Trophoblast cell (in vitro differentiated cells and primary cell): Measurements from ENCODE around the gene TMEM82.

Experiments
- DNase-seq, 2 donors: peaks; one replicate each; pipeline ENCODE4 v3.0.0-alpha.2; 2016
- H2AFZ ChIP-seq: 2 replicates; pipeline ENCODE4 v1.6.1; 2013; ENCODE audit warnings: low read length, moderate library complexity, mild to moderate bottlenecking; ENCODE audit not compliant: insufficient read depth, poor library complexity
- H2AK5ac ChIP-seq: 2 replicates; pipeline ENCODE4 v1.6.1; 2013; ENCODE audit warnings: mild to moderate bottlenecking, low read length
- H2BK120ac ChIP-seq: 2 replicates; pipeline ENCODE4 v1.6.1; 2013; ENCODE audit warnings: low read length, mild to moderate bottlenecking, moderate library complexity; ENCODE audit not compliant: insufficient read depth, poor library complexity
- H2BK12ac ChIP-seq: 2 replicates; pipeline ENCODE4 v1.6.1; 2013; ENCODE audit warnings: mild to moderate bottlenecking, low read length, moderate library complexity
- H2BK5ac ChIP-seq: 2 replicates; pipeline ENCODE4 v1.6.1; 2013; ENCODE audit warnings: low read length, low read depth, moderate library complexity, mild to moderate bottlenecking; ENCODE audit not compliant: poor library complexity
- H3K14ac ChIP-seq: 2 replicates; pipeline ENCODE4 v1.6.1; 2013; ENCODE audit warnings: mild to moderate bottlenecking, low read length
- H3K18ac ChIP-seq: 2 replicates; pipeline ENCODE4 v1.6.1; 2013; ENCODE audit warnings: mild to moderate bottlenecking, low read length
- H3K23ac ChIP-seq: 2 replicates; pipeline ENCODE4 v1.6.1; 2013; ENCODE audit warnings: low read length
- H3K27ac ChIP-seq: 2 replicates; pipeline ENCODE4 v1.5.1; 2013; ENCODE audit warnings: low read depth, mild to moderate bottlenecking, inconsistent platforms, low read length, moderate library complexity
- H3K27me3 ChIP-seq: 2 replicates; pipeline ENCODE4 v1.6.1; 2013; ENCODE audit warnings: inconsistent platforms, mild to moderate bottlenecking, low read length, moderate library complexity; ENCODE audit not compliant: insufficient read depth
- H3K36me3 ChIP-seq, 2 experiments: 1 replicate in 1 of 2; 2 replicates in 1 of 2; pipeline ENCODE4 v1.6.1; 2013; ENCODE audit warnings: low read length in 2 of 2, mild to moderate bottlenecking in 2 of 2, moderate library complexity in 1 of 2; ENCODE audit not compliant: insufficient read depth in 2 of 2, control insufficient read depth in 1 of 2
- H3K4ac ChIP-seq: 2 replicates; pipeline ENCODE4 v1.6.1; 2013; ENCODE audit warnings: low read depth, mild to moderate bottlenecking, low read length, moderate library complexity
- H3K4me1 ChIP-seq, 2 experiments: 1 replicate in 1 of 2; 2 replicates in 1 of 2; pipeline ENCODE4 v1.6.1; 2013; ENCODE audit warnings: low read length in 2 of 2, mild to moderate bottlenecking in 2 of 2, moderate library complexity in 1 of 2; ENCODE audit not compliant: insufficient read depth in 2 of 2, control insufficient read depth in 1 of 2
- H3K4me2 ChIP-seq: 2 replicates; pipeline ENCODE4 v1.6.1; 2013; ENCODE audit warnings: inconsistent platforms, mild to moderate bottlenecking, low read length, moderate library complexity
- H3K4me3 ChIP-seq: 2 replicates; pipeline ENCODE4 v1.5.1; 2013; ENCODE audit warnings: mild to moderate bottlenecking, low read depth, low read length, inconsistent platforms
- H3K79me1 ChIP-seq: one replicate; pipeline ENCODE4 v1.6.1; 2013; ENCODE audit warnings: low read length
- H3K79me2 ChIP-seq: 2 replicates; pipeline ENCODE4 v1.6.1; 2013; ENCODE audit warnings: low read length, mild to moderate bottlenecking; ENCODE audit not compliant: control insufficient read depth, insufficient read depth, poor library complexity
- H3K9ac ChIP-seq: 2 replicates; pipeline ENCODE4 v1.6.1; 2013; ENCODE audit warnings: mild to moderate bottlenecking, low read length
- H3K9me3 ChIP-seq: 2 replicates; pipeline ENCODE4 v1.6.1; 2013; ENCODE audit warnings: low read depth, mild to moderate bottlenecking, control low read depth, inconsistent platforms, low read length; ENCODE audit not compliant: insufficient read depth
- H4K12ac ChIP-seq: 2 replicates; pipeline ENCODE4 v1.6.1; 2013; ENCODE audit warnings: low read depth, mild to moderate bottlenecking, low read length, moderate library complexity
- H4K8ac ChIP-seq: 2 replicates; pipeline ENCODE4 v1.6.1; 2013; ENCODE audit warnings: low read depth, mild to moderate bottlenecking, low read length, moderate library complexity
- H4K91ac ChIP-seq: one replicate; pipeline ENCODE4 v1.6.1; 2013; ENCODE audit warnings: low read depth, mild to moderate bottlenecking, low read length, moderate library complexity
- WGBS: extraction: QIAGEN DNeasy Blood & Tissue Kit; methylation state at CpG from one replicate; pipeline ENCODE4 v1.1.7; 2013; ENCODE audit warnings: missing lambda C conversion rate; ENCODE audit not compliant: insufficient read length, insufficient coverage; ENCODE audit errors: extremely low coverage; 5-methylcytosine and 5-hydroxymethylcytosine counted together

TMEM82 gene

DNA sequence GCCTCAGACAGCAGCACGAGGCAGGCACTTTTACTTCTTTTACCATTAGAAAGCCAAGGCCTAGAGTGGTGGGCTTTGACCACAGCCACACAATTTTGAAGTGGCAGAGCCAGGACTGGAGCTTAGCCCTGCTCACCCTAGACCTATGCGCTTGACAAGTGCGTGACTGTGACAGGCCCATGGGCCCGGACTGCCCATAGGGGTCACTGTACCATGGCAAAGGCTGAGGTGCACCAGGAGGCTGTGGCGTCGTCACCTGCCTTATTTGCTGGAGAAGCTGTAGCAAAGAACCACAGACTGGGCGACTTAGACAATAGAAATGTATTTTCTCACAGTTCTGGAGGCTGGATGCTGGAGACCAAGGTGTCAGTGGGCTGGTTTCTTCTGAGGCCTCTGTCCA, 2.6 kb upstream of the TMEM82 start:
- Histone ChIP-seq H3K4me3 (no peak overlapping the region), H4K12ac (no peak overlapping the region), H4K8ac (no peak overlapping the region), H3K4me2 (no peak overlapping the region), H3K9ac (no peak overlapping the region), H4K91ac (no peak overlapping the region), H3K9me3 (peaks cover 2% of the 10 kb centered on the region), H3K14ac (no peak overlapping the region), H2BK12ac (no peak overlapping the region), H3K79me2 (no peaks in the 10 kb centered on the region), H2AK5ac (no peak overlapping the region), H2BK5ac (no peak overlapping the region), H3K79me1 (peaks cover 6% of the 10 kb centered on the region), H3K36me3 (peaks cover 0 to 4% of the 10 kb centered on the region in 2 experiments), H2BK120ac (no peak overlapping the region), H3K23ac (no peak overlapping the region), H3K27ac (no peak overlapping the region), H3K18ac (no peak overlapping the region), H3K4me1 (peaks cover 12 to 15% of the 10 kb centered on the region in 2 experiments), H3K4ac (no peak overlapping the region), H3K27me3 (no peaks in the 10 kb centered on the region), H2AFZ (no peak overlapping the region)
- no CpG with 5 or more reads among the region's 7 CpGs for WGBS
- no peak for DNase-seq

GRCh38 chr1:15740924-15741850, 1.1 kb upstream of the TMEM82 start:
- no peaks in the 10 kb centered on the region for H3K9me3 ChIP-seq
- no peak overlapping the region for H3K14ac ChIP-seq
- H3K27ac ChIP-seq: no peak overlapping the region
- H3K27me3 ChIP-seq: no peaks in the 10 kb centered on the region
- no peak overlapping the region for H4K91ac ChIP-seq
- no peak overlapping the region for H3K23ac ChIP-seq
- WGBS: no CpG with 5 or more reads among the region's 27 CpGs
- no peak overlapping the region for H4K8ac ChIP-seq
- H3K18ac ChIP-seq: no peak overlapping the region
- no peaks in the 10 kb centered on the region for H3K79me1 ChIP-seq
- no peak overlapping the region for H3K9ac ChIP-seq
- peak; percentile 82 to 88 for DNase-seq
- no peak overlapping the region for H4K12ac ChIP-seq
- H3K4me3 ChIP-seq: no peak overlapping the region
- H3K36me3 ChIP-seq: peaks cover 0 to under 1% of the 10 kb centered on the region in 2 experiments
- H3K79me2 ChIP-seq: no peaks in the 10 kb centered on the region
- H3K4me2 ChIP-seq: no peak overlapping the region
- no peak overlapping the region for H2AK5ac ChIP-seq
- peaks cover 2 to 3% of the 10 kb centered on the region in 2 experiments for H3K4me1 ChIP-seq
- peak overlapping the region; percentile 23 for H2BK12ac ChIP-seq
- no peak overlapping the region for H2BK120ac ChIP-seq
- no peak overlapping the region for H3K4ac ChIP-seq
- H2BK5ac ChIP-seq: no peak overlapping the region
- no peak overlapping the region for H2AFZ ChIP-seq

- Histone ChIP-seq H2AFZ (no peak overlapping the region), H4K91ac (no peak overlapping the region), H3K9me3 (no peaks in the 10 kb centered on the region), H3K79me1 (no peaks in the 10 kb centered on the region), H3K9ac (no peak overlapping the region), H3K27me3 (no peaks in the 10 kb centered on the region), H3K36me3 (no peaks in the 10 kb centered on the region), H3K4me3 (no peak overlapping the region), H2BK5ac (no peak overlapping the region), H2BK120ac (no peak overlapping the region), H3K27ac (no peak overlapping the region), H2AK5ac (no peak overlapping the region), H4K8ac (no peak overlapping the region), H4K12ac (no peak overlapping the region), H3K4me1 (peaks cover 12 to 14% of the 10 kb centered on the region in 2 experiments), H3K23ac (no peak overlapping the region), H3K4me2 (no peak overlapping the region), H3K14ac (no peak overlapping the region), H3K18ac (no peak overlapping the region), H3K79me2 (no peaks in the 10 kb centered on the region), H2BK12ac (no peak overlapping the region), H3K4ac (no peak overlapping the region)
- WGBS: no CpG with 5 or more reads among the region's 30 CpGs
- no peak for DNase-seq
Measured at GRCh38 chr1:15744122-15744679, 1.9 kb downstream of the TMEM82 start.

DNA sequence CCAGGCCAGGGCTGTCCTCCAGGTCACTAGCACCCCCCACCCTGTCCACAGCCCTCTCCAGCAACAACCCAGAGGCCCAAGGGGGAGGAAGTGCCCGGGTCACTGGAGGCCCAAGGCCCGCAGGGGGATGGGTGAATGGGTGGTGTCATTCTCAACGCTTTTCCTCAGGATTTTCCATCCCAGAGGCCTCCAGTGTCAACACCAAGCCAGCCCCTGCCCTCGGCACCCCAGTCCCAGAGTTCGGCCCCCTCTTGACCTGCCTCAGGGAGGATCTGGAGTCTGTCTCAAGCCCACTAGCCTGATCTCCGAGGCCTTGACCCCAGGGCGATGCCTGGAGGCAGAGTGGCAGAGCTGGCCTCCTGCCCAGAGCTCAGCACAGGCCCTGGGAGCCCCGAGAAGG, 5.1 kb downstream of the TMEM82 start:
- Histone ChIP-seq H4K91ac (no peak overlapping the region), H3K36me3 (no peaks in the 10 kb centered on the region)

More for the DNA sequence above, 5.1 kb downstream of the TMEM82 start:
- Histone ChIP-seq H3K79me1 (peaks cover 7% of the 10 kb centered on the region), H3K18ac (no peak overlapping the region), H4K12ac (no peak overlapping the region), H3K14ac (no peak overlapping the region), H3K4ac (no peak overlapping the region), H3K4me2 (no peak overlapping the region), H2BK5ac (no peak overlapping the region), H3K27ac (no peak overlapping the region), H4K8ac (no peak overlapping the region), H3K4me3 (no peak overlapping the region), H2AFZ (no peak overlapping the region), H2BK12ac (no peak overlapping the region), H3K9ac (no peak overlapping the region), H2AK5ac (peak overlapping the region; percentile 37), H3K79me2 (no peaks in the 10 kb centered on the region), H3K27me3 (no peaks in the 10 kb centered on the region), H3K23ac (no peak overlapping the region), H3K4me1 (peaks cover 15 to 23% of the 10 kb centered on the region in 2 experiments), H3K9me3 (no peaks in the 10 kb centered on the region), H2BK120ac (no peak overlapping the region)
- WGBS: no CpG with 5 or more reads among the region's 8 CpGs
- DNase-seq: no peak
